ENCODE results near the gene KLHL41.
"Not testable (repeated sequence)": the region's sequence is repeated elsewhere in the genome, so short reads cannot be mapped to it uniquely, and the experiment has no call there.

Gene KLHL41

DNA sequence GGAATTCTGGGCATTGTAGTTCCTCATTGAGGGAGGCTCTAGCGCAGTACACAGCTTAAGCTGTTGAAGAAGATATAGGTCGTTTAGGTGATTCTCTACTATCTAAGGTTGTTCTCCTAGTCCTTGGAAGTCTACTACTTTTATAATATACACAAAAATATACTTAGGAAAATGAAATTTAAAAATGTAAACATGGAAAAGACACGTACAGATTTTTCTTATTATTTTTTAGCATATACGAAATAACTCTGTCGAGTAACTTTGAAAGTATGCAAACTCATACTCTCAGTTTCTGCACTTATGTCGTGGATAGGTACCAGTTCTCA is 64.4 kb downstream of the KLHL41 start:
- Histone ChIP-seq H3K27ac (ENCODE audit: extremely low read depth, low read depth, low read length) (no peak overlapping the region), H3K4me3 (ENCODE audit: low read depth, low read length) (peak overlapping the region; percentile 74), H3K4me1 (ENCODE audit: control insufficient read depth, insufficient read depth, low read length) (no peaks in the 10 kb centered on the region), H3K9me3 (ENCODE audit: control insufficient read depth, insufficient read depth, low read depth, low read length) (no peaks in the 10 kb centered on the region), H3K36me3 (ENCODE audit: control insufficient read depth in 2 of 2, insufficient read depth in 1 of 2, low read length in 2 of 2) (peaks cover 0 to 2% of the 10 kb centered on the region in 2 experiments; a peak in 1 of 3 replicates)
- TF ChIP-seq ZNF266 (tag by site-specific recombination; IDR thresholded peaks at IDR 0.05; ENCODE audit: low read depth) = no peak
- TF ChIP-seq ZFHX2 (tag by site-specific recombination; conservative IDR thresholded peaks at IDR 0.05) = no peak
- TF ChIP-seq TCF7L2 (IDR thresholded peaks at IDR 0.05; ENCODE audit: borderline replicate concordance, low read depth, low read length) = no peak
- TF ChIP-seq ZNF239 (tag by site-specific recombination; IDR thresholded peaks at IDR 0.05) = no peak
- TF ChIP-seq ZNF23 (tag by site-specific recombination; IDR thresholded peaks at IDR 0.05; ENCODE audit: borderline replicate concordance) = no peak
- peak; percentile 89 for TF ChIP-seq ZBTB6 (tag by site-specific recombination; IDR thresholded peaks at IDR 0.05)
- TF ChIP-seq ZNF529 (tag by site-specific recombination; IDR thresholded peaks at IDR 0.05; ENCODE audit: insufficient replicate concordance) = no peak
- TF ChIP-seq ZNF670 (tag by site-specific recombination; IDR thresholded peaks at IDR 0.05; ENCODE audit: low read depth) = no peak
- TF ChIP-seq, protein P1, sequence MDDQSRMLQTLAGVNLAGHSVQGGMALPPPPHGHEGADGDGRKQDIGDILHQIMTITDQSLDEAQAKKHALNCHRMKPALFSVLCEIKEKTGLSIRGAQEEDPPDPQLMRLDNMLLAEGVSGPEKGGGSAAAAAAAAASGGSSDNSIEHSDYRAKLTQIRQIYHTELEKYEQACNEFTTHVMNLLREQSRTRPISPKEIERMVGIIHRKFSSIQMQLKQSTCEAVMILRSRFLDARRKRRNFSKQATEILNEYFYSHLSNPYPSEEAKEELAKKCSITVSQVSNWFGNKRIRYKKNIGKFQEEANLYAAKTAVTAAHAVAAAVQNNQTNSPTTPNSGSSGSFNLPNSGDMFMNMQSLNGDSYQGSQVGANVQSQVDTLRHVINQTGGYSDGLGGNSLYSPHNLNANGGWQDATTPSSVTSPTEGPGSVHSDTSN (CRISPR knock-in tag; IDR thresholded peaks at IDR 0.05) = no peak
- TF ChIP-seq PATZ1 (tag by site-specific recombination; IDR thresholded peaks at IDR 0.05) = no peak
- TF ChIP-seq ZBTB11 (tag by site-specific recombination; conservative IDR thresholded peaks at IDR 0.05; ENCODE audit: low read depth) = peak; percentile 7; the same call in 1 of the 2 replicates
- TF ChIP-seq ZNF514 (tag by site-specific recombination; IDR thresholded peaks at IDR 0.05) = no peak
- no peak for TF ChIP-seq ZNF335 (tag by site-specific recombination; conservative IDR thresholded peaks at IDR 0.05)
- no peak for TF ChIP-seq ZNF792 (tag by site-specific recombination; IDR thresholded peaks at IDR 0.05)
- TF ChIP-seq, protein P2, sequence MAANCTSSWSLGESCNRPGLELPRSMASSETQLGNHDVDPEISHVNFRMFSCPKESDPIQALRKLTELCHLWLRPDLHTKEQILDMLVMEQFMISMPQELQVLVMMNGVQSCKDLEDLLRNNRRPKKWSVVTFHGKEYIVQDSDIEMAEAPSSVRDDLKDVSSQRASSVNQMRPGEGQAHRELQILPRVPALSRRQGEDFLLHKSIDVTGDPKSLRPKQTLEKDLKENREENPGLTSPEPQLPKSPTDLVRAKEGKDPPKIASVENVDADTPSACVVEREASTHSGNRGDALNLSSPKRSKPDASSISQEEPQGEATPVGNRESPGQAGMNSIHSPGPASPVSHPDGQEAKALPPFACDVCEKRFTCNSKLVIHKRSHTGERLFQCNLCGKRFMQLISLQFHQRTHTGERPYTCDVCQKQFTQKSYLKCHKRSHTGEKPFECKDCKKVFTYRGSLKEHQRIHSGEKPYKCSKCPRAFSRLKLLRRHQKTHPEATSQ (tag by site-specific recombination; IDR thresholded peaks at IDR 0.05) = no peak
- TF ChIP-seq ZNF664 (tag by site-specific recombination; IDR thresholded peaks at IDR 0.05) = no peak
- ChIA-PET CTCF (no interaction called here), POLR2A (interaction anchor here (2.0 kb wide), 1 partner anchor 10 kb away, joined by 23 read pairs; the partner anchor contains the start of gene PPIG)

GRCh38 chr2:169574539-169574938 is 65.0 kb downstream of the KLHL41 start:
- H3K9me3 ChIP-seq (ENCODE audit: control insufficient read depth, insufficient read depth, low read depth, low read length); H3K4me1 ChIP-seq (ENCODE audit: control insufficient read depth, insufficient read depth, low read length); H3K36me3 ChIP-seq (ENCODE audit: control insufficient read depth in 2 of 2, insufficient read depth in 1 of 2, low read length in 2 of 2); H3K4me3 ChIP-seq (ENCODE audit: low read depth, low read length); CTCF ChIA-PET; POLR2A ChIA-PET; H3K27ac ChIP-seq (ENCODE audit: extremely low read depth, low read depth, low read length): not testable (repeated sequence)

DNA sequence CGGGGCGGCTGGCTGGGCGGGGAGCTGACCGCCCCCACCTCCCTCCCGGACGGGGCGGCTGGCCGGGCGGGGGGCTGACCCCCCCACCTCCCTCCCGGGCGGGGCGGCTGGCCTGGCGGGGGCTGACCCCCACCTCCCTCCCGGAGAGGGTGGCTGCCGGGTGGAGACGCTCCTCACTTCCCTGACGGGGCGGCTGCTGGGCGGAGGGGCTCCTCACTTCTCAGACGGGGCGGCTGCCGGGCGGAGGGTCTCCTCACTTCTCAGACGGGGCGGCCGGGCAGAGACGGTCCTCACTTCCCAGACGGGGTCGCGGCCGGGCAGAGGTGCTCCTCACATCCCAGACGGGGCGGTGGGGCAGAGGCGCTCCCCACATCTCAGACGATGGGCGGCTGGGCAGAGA is 65.8 kb downstream of the KLHL41 start:
- H3K27ac ChIP-seq (ENCODE audit: extremely low read depth, low read depth, low read length); H3K4me3 ChIP-seq (ENCODE audit: low read depth, low read length); H3K36me3 ChIP-seq (ENCODE audit: control insufficient read depth in 2 of 2, insufficient read depth in 1 of 2, low read length in 2 of 2); CTCF ChIA-PET; H3K9me3 ChIP-seq (ENCODE audit: control insufficient read depth, insufficient read depth, low read depth, low read length); POLR2A ChIA-PET; H3K4me1 ChIP-seq (ENCODE audit: control insufficient read depth, insufficient read depth, low read length): not testable (repeated sequence)
